GM10266 (cell line): ENCODE data around the gene C16orf95.

Experiments used
- DNase-seq: peaks from one replicate; pipeline ENCODE4 v3.0.0; 2012; ENCODE audit errors: extremely low spot score
- CTCF ChIP-seq: IDR thresholded peaks from 2 replicates; pipeline ENCODE4 v1.5.1; 2012; ENCODE audit warnings: mild to moderate bottlenecking, low read depth; ENCODE audit not compliant: control insufficient read depth, insufficient read depth; ENCODE audit errors: missing control alignments

The C16orf95 gene

GRCh38 chr16:87254734-87255133, 62.5 kb downstream of the C16orf95 start:
- no peak for TF ChIP-seq CTCF
- no peak for DNase-seq

GRCh38 chr16:87254296-87254695, 62.9 kb downstream of the C16orf95 start:
- no peak for TF ChIP-seq CTCF
- no peak for DNase-seq

- DNase-seq = no peak
These were observed 63.7 kb downstream of the C16orf95 start for GRCh38 chr16:87253536-87253935.

More at GRCh38 chr16:87253536-87253935, 63.7 kb downstream of the C16orf95 start:
- no peak for TF ChIP-seq CTCF
